ENCODE measurements around the gene ALK.

The ALK gene

DNA sequence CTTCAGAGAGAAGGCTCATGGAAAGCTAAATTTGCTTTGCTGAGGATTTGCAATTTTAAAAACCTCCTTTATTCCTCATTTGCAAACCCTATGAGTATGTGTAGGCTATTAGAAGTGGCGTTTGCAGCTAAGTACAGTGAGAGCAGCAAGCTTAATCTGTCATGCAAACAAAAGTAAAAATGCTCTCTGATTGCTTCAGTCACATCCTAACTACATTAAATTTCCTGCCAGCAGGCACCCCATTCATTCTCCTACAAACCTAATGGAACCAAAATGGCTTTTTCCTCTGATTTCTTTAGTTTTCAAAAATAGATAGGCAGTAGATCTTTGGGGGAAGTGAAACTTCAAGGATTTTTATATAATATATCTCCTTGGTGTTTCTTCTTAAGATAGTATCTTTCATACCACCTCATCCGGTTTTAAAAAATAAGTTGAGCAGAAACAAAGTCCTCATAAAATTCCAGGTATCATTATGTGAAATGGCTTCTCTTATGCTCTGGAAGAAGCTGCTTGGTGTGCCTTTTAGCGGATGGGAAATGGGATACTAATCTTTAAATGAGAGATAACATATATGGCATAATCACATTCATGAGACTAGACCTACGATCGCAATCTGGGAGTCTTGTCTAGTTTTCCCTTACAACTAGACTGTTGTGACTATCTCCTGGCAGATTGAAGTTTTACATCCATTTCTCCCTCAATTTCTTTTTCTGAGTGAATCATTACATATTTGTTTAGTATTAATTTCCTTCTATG, 757.1 kb downstream of the ALK start:
- H3K27ac ChIP-seq, result no peak overlapping the region
- no peaks in the 10 kb centered on the region for H3K9me3 ChIP-seq (ENCODE audit: severe bottlenecking)
- DNase-seq, result no peak
- H3K4me3 ChIP-seq (ENCODE audit: low read depth, low read length), result no peak overlapping the region
- H3K27me3 ChIP-seq (ENCODE audit: insufficient read depth, low read depth, severe bottlenecking), result no peaks in the 10 kb centered on the region
- TF ChIP-seq CTCF (IDR thresholded peaks at IDR 0.05; ENCODE audit: low read depth, low read length), result no peak
- peaks cover 13% of the 10 kb centered on the region for H3K36me3 ChIP-seq

GRCh38 chr2:29162204-29162928, 759.0 kb downstream of the ALK start:
- Histone ChIP-seq H3K27ac (no peak overlapping the region), H3K36me3 (peaks cover 20% of the 10 kb centered on the region), H3K9me3 (ENCODE audit: severe bottlenecking) (no peaks in the 10 kb centered on the region), H3K27me3 (ENCODE audit: insufficient read depth, low read depth, severe bottlenecking) (no peaks in the 10 kb centered on the region), H3K4me3 (ENCODE audit: low read depth, low read length) (no peak overlapping the region)
- no peak for DNase-seq
- TF ChIP-seq CTCF (IDR thresholded peaks at IDR 0.05; ENCODE audit: low read depth, low read length), result no peak

- Histone ChIP-seq H3K36me3 (peaks cover 28% of the 10 kb centered on the region), H3K4me3 (ENCODE audit: low read depth, low read length) (no peak overlapping the region), H3K27me3 (ENCODE audit: insufficient read depth, low read depth, severe bottlenecking) (no peaks in the 10 kb centered on the region), H3K27ac (no peak overlapping the region), H3K9me3 (ENCODE audit: severe bottlenecking) (no peaks in the 10 kb centered on the region)
- DNase-seq, result no peak
- TF ChIP-seq CTCF (IDR thresholded peaks at IDR 0.05; ENCODE audit: low read depth, low read length), result no peak
Observed at GRCh38 chr2:29160184-29160583, 761.2 kb downstream of the ALK start.

DNA sequence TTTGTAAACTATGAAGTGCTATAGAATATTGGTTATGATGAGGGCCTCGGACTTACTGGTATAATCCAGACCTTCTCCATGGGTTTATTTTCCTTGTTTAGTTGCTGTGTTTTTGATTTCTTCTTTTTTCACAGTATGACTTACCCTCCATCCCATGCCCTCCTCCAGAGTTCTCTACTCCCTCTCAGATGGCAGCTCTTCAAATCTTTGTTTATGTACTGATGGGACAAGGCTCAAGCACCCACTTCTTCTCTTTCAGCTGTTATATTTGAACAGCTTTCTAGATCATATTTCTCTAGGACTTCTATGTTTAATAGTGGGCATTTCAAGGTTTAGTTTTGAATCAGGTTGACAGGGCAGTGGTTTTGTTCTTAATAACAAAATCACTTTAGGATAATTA, 762.3 kb downstream of the ALK start:
- TF ChIP-seq CTCF (IDR thresholded peaks at IDR 0.05; ENCODE audit: low read depth, low read length), result no peak
- Histone ChIP-seq H3K27ac (no peak overlapping the region), H3K4me3 (ENCODE audit: low read depth, low read length) (no peak overlapping the region), H3K9me3 (ENCODE audit: severe bottlenecking) (no peaks in the 10 kb centered on the region), H3K36me3 (peaks cover 39% of the 10 kb centered on the region), H3K27me3 (ENCODE audit: insufficient read depth, low read depth, severe bottlenecking) (no peaks in the 10 kb centered on the region)
- DNase-seq, result no peak

DNA sequence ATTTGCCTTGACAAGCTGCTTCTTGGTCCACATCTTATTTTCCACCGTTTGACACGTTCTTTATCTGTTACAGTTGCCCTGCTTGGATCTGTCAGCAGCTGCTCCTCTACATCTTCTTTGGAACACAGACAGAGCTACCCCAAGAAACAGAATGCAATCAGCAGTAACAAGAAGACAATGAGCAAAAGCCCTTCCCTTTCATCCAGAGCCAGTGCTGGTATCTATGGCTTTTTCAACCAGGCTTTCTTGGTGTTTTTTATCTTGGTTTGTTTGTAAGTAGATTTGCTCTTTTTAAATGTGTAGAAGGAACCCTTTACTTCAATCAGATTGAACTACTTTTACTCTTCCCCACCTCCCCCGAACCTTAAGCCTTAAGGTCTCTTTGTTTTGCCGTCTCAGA, 764.3 kb downstream of the ALK start:
- no peaks in the 10 kb centered on the region for H3K9me3 ChIP-seq (ENCODE audit: severe bottlenecking)
- no peak overlapping the region for H3K27ac ChIP-seq
- no peak for TF ChIP-seq CTCF (IDR thresholded peaks at IDR 0.05; ENCODE audit: low read depth, low read length)
- no peak for DNase-seq
- H3K36me3 ChIP-seq, result peaks cover 55% of the 10 kb centered on the region
- H3K4me3 ChIP-seq (ENCODE audit: low read depth, low read length), result no peak overlapping the region
- H3K27me3 ChIP-seq (ENCODE audit: insufficient read depth, low read depth, severe bottlenecking), result no peaks in the 10 kb centered on the region

Data from WERI-Rb-1 (cell line).